K562 (cell line): ENCODE results near the gene MPV17L2. TPM values are rescaled to one million over a fixed set of nuclear protein-coding genes. Genes with fewer than 3 reads are reported as not detected.

Experiments used
- ARID1B ChIP-seq: fragments of 450-650 bp; IDR thresholded peaks from 2 replicates; pipeline ENCODE4 v1.6.1; 2016; ENCODE audit warnings: antibody characterized with exemption, mild to moderate bottlenecking, inconsistent platforms
- BCOR ChIP-seq: fragments of 450-650 bp; IDR thresholded peaks from 2 replicates; pipeline ENCODE4 v1.6.1; 2016
- CBX5 ChIP-seq: IDR thresholded peaks from 2 replicates; pipeline ENCODE4 v1.6.1; 2014; ENCODE audit warnings: low read depth, borderline replicate concordance
- EP400 ChIP-seq: fragments of 450-650 bp; IDR thresholded peaks from 2 replicates; pipeline ENCODE4 v1.6.1; 2017; ENCODE audit warnings: antibody characterized with exemption, mild to moderate bottlenecking, moderate library complexity
- PML ChIP-seq: IDR thresholded peaks from 2 replicates; pipeline ENCODE4 v1.6.1; 2012; ENCODE audit warnings: low read length, inconsistent platforms
- SMARCA5 ChIP-seq: fragments of 450-650 bp; IDR thresholded peaks from 2 replicates; pipeline ENCODE4 v1.6.1; 2016
- SMARCC2 ChIP-seq: fragments of 450-650 bp; IDR thresholded peaks from 2 replicates; pipeline ENCODE4 v1.6.1; 2017; ENCODE audit warnings: antibody characterized with exemption, moderate library complexity, mild to moderate bottlenecking, low read depth
- ZNF589 ChIP-seq: fragments of 200-800 bp; sonication (Bioruptor generic); IDR thresholded peaks from 2 replicates; pipeline ENCODE4 v1.6.1; 2016; ENCODE audit warnings: low read depth, missing genetic modification characterization, missing compliant biosample characterization
- polyA plus RNA-seq, 8 experiments: library from polyadenylated mRNA; depleted of rRNA in 4 of 8; stranded (reverse) in 5 of 8; unstranded in 3 of 8; fragments of >200 nt; fragmentation: Nextera tagmentation in 2 of 8; fragmentation: Illumina TruSeq in 1 of 8; extraction: Ambion mirVana in 2 of 8; extraction: Trizol in 1 of 8; gene quantifications; 2 replicates each; pipeline versions ENCODE4 v1.2.1 to v1.2.3, GENCODE V29; 2011 to 2014; ENCODE audit warnings: inconsistent platforms in 1 of 8, missing spikeins in 1 of 8
- total RNA-seq, 7 experiments: library from RNA; depleted of rRNA in 6 of 7; stranded (reverse); fragments of >200 nt in 6 of 7; fragmentation: Illumina TruSeq in 2 of 7; extraction: Trizol in 2 of 7; gene quantifications; 2 replicates each; pipeline versions ENCODE4 v1.2.1 to v1.2.3, GENCODE V29; 2011 to 2021; ENCODE audit warnings: low replicate concordance in 1 of 7
- TF ChIP-seq, protein P1 (sequence below): sonication (generic); formaldehyde crosslinking; IDR thresholded peaks from 2 replicates; pipeline ENCODE4 v1.8.0; 2022; ENCODE audit warnings: missing genetic modification reagents, mild to moderate bottlenecking, moderate library complexity, borderline replicate concordance
- TF ChIP-seq, protein P2 (sequence below): fragments of 200-800 bp; sonication (Bioruptor generic); IDR thresholded peaks from 2 replicates; pipeline ENCODE4 v1.6.1; 2016; ENCODE audit warnings: missing genetic modification characterization, missing compliant biosample characterization
- TF ChIP-seq, protein P3 (sequence below): fragments of 450-650 bp; IDR thresholded peaks from 2 replicates; pipeline ENCODE4 v1.6.1; 2016; ENCODE audit warnings: mild to moderate bottlenecking, moderate library complexity

MPV17L2 gene
- total and polyA plus RNA-seq, 9 of the 15 experiments (the other 6 are each of a cell fraction or from before 2014, with no cell fraction given) = 10.6 to 60.2 (median 28.5) TPM

DNA sequence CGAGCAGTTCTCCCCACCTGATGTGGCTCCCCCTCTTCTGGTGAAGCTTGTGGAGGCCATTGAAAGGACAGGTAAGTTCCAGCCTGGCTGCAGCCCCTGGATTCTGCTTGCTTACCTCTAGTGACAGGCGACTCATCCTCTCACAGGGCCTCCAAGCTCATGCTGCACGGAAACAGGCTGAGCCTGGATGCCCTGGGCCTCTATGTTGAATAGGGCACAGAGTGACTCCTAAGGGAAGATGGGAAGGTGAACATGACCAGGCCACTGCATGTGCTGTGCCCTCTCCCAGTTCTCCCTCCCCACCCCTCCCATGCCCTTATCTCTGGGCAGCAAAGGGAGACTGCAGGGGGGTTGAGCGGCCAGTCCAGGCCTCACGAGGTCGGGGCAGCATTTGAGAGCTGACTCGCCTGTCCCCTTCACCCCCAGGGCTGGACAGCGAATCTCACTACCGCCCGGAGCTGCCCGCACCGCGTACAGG lies 32.5 kb upstream of the MPV17L2 start (continued):
- TF ChIP-seq CBX5 (no peak), ZNF589 (peak; percentile 3; the same call in 1 of the 2 replicates), PML (no peak), SMARCC2 (no peak), BCOR (peak; percentile 90), SMARCA5 (0 out of 2 replicates have a peak, but pooled peaks have one; percentile 40), ARID1B (peak; percentile 27; the same call in 1 of the 2 replicates), EP400 (peak; percentile 32; the same call in 1 of the 2 replicates)
- TF ChIP-seq, protein P1, sequence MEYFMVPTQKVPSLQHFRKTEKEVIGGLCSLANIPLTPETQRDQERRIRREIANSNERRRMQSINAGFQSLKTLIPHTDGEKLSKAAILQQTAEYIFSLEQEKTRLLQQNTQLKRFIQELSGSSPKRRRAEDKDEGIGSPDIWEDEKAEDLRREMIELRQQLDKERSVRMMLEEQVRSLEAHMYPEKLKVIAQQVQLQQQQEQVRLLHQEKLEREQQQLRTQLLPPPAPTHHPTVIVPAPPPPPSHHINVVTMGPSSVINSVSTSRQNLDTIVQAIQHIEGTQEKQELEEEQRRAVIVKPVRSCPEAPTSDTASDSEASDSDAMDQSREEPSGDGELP (CRISPR knock-in tag) = peak; percentile 55; the same call in 1 of the 2 replicates
- TF ChIP-seq, protein P2, sequence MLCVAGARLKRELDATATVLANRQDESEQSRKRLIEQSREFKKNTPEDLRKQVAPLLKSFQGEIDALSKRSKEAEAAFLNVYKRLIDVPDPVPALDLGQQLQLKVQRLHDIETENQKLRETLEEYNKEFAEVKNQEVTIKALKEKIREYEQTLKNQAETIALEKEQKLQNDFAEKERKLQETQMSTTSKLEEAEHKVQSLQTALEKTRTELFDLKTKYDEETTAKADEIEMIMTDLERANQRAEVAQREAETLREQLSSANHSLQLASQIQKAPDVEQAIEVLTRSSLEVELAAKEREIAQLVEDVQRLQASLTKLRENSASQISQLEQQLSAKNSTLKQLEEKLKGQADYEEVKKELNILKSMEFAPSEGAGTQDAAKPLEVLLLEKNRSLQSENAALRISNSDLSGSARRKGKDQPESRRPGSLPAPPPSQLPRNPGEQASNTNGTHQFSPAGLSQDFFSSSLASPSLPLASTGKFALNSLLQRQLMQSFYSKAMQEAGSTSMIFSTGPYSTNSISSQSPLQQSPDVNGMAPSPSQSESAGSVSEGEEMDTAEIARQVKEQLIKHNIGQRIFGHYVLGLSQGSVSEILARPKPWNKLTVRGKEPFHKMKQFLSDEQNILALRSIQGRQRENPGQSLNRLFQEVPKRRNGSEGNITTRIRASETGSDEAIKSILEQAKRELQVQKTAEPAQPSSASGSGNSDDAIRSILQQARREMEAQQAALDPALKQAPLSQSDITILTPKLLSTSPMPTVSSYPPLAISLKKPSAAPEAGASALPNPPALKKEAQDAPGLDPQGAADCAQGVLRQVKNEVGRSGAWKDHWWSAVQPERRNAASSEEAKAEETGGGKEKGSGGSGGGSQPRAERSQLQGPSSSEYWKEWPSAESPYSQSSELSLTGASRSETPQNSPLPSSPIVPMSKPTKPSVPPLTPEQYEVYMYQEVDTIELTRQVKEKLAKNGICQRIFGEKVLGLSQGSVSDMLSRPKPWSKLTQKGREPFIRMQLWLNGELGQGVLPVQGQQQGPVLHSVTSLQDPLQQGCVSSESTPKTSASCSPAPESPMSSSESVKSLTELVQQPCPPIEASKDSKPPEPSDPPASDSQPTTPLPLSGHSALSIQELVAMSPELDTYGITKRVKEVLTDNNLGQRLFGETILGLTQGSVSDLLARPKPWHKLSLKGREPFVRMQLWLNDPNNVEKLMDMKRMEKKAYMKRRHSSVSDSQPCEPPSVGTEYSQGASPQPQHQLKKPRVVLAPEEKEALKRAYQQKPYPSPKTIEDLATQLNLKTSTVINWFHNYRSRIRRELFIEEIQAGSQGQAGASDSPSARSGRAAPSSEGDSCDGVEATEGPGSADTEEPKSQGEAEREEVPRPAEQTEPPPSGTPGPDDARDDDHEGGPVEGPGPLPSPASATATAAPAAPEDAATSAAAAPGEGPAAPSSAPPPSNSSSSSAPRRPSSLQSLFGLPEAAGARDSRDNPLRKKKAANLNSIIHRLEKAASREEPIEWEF = peak; percentile 28; the same call in 1 of the 2 replicates
- TF ChIP-seq, protein P3, sequence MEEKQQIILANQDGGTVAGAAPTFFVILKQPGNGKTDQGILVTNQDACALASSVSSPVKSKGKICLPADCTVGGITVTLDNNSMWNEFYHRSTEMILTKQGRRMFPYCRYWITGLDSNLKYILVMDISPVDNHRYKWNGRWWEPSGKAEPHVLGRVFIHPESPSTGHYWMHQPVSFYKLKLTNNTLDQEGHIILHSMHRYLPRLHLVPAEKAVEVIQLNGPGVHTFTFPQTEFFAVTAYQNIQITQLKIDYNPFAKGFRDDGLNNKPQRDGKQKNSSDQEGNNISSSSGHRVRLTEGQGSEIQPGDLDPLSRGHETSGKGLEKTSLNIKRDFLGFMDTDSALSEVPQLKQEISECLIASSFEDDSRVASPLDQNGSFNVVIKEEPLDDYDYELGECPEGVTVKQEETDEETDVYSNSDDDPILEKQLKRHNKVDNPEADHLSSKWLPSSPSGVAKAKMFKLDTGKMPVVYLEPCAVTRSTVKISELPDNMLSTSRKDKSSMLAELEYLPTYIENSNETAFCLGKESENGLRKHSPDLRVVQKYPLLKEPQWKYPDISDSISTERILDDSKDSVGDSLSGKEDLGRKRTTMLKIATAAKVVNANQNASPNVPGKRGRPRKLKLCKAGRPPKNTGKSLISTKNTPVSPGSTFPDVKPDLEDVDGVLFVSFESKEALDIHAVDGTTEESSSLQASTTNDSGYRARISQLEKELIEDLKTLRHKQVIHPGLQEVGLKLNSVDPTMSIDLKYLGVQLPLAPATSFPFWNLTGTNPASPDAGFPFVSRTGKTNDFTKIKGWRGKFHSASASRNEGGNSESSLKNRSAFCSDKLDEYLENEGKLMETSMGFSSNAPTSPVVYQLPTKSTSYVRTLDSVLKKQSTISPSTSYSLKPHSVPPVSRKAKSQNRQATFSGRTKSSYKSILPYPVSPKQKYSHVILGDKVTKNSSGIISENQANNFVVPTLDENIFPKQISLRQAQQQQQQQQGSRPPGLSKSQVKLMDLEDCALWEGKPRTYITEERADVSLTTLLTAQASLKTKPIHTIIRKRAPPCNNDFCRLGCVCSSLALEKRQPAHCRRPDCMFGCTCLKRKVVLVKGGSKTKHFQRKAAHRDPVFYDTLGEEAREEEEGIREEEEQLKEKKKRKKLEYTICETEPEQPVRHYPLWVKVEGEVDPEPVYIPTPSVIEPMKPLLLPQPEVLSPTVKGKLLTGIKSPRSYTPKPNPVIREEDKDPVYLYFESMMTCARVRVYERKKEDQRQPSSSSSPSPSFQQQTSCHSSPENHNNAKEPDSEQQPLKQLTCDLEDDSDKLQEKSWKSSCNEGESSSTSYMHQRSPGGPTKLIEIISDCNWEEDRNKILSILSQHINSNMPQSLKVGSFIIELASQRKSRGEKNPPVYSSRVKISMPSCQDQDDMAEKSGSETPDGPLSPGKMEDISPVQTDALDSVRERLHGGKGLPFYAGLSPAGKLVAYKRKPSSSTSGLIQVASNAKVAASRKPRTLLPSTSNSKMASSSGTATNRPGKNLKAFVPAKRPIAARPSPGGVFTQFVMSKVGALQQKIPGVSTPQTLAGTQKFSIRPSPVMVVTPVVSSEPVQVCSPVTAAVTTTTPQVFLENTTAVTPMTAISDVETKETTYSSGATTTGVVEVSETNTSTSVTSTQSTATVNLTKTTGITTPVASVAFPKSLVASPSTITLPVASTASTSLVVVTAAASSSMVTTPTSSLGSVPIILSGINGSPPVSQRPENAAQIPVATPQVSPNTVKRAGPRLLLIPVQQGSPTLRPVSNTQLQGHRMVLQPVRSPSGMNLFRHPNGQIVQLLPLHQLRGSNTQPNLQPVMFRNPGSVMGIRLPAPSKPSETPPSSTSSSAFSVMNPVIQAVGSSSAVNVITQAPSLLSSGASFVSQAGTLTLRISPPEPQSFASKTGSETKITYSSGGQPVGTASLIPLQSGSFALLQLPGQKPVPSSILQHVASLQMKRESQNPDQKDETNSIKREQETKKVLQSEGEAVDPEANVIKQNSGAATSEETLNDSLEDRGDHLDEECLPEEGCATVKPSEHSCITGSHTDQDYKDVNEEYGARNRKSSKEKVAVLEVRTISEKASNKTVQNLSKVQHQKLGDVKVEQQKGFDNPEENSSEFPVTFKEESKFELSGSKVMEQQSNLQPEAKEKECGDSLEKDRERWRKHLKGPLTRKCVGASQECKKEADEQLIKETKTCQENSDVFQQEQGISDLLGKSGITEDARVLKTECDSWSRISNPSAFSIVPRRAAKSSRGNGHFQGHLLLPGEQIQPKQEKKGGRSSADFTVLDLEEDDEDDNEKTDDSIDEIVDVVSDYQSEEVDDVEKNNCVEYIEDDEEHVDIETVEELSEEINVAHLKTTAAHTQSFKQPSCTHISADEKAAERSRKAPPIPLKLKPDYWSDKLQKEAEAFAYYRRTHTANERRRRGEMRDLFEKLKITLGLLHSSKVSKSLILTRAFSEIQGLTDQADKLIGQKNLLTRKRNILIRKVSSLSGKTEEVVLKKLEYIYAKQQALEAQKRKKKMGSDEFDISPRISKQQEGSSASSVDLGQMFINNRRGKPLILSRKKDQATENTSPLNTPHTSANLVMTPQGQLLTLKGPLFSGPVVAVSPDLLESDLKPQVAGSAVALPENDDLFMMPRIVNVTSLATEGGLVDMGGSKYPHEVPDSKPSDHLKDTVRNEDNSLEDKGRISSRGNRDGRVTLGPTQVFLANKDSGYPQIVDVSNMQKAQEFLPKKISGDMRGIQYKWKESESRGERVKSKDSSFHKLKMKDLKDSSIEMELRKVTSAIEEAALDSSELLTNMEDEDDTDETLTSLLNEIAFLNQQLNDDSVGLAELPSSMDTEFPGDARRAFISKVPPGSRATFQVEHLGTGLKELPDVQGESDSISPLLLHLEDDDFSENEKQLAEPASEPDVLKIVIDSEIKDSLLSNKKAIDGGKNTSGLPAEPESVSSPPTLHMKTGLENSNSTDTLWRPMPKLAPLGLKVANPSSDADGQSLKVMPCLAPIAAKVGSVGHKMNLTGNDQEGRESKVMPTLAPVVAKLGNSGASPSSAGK = peak; percentile 46; the same call in 1 of the 2 replicates
